D721Med (cell line): ENCODE data around the gene RFK.
"Not testable (repeated sequence)": the region's sequence is repeated elsewhere in the genome, so short reads cannot be mapped to it uniquely, and the experiment has no call there.

Experiments used
- DNase-seq: peaks from one replicate; pipeline ENCODE4 v3.0.0; 2011; ENCODE audit warnings: low spot score; ENCODE audit not compliant: insufficient read length
- FAIRE-seq: peaks from 2 replicates; lab custom pipeline; 2011; peaks lifted over from hg19 to GRCh38; lab: Jason Lieb, UNC
- TF ChIP-seq, protein P1 (sequence below): IDR thresholded peaks from 2 replicates; pipeline ENCODE4 v1.5.1; 2012; ENCODE audit warnings: mild to moderate bottlenecking, control low read depth; ENCODE audit not compliant: insufficient read depth; ENCODE audit errors: missing control alignments

The RFK gene

DNA sequence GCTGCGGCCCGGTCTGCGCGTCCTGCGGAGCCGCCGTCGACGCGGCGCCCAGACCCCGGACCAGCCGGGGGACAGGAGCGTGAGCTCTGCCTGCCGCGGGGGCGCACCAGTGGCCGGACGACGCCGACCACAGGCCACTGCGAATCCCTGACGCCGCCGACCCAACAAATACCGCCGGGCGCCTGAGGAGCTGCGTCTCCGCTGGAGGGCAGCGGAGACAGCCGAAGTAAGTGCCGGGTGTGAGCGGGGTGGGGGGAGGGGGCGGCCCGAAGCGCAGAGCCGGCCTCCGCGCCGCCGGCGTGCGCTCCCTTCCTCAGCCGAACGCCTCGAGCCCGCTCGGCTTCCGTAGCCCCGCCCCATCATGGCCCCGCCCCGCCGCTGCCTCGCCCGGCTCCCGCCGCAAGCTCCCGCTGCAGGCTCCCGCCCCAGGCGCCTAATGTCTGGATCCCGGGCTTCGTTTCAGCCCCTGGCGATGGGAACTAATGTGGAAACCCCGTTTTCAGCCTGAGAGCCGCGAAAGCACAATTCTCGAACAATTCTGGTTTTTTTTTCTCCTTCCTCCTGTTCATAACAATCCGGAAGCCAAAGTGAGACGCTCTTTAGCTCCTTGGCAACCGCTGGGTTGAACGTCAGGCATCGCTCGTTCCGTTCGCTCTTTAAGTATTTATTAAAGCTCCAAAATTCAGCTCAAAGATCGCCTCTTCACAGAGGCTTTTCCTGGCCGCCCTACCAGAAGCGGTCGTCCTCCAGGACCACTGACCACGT is at the start of gene RFK:
TSS of gene RFK (minus strand) at position 232 of the 765 bp plus-strand sequence. CDS start 255 bp downstream, outside the sequence.
- TF ChIP-seq, protein P1, sequence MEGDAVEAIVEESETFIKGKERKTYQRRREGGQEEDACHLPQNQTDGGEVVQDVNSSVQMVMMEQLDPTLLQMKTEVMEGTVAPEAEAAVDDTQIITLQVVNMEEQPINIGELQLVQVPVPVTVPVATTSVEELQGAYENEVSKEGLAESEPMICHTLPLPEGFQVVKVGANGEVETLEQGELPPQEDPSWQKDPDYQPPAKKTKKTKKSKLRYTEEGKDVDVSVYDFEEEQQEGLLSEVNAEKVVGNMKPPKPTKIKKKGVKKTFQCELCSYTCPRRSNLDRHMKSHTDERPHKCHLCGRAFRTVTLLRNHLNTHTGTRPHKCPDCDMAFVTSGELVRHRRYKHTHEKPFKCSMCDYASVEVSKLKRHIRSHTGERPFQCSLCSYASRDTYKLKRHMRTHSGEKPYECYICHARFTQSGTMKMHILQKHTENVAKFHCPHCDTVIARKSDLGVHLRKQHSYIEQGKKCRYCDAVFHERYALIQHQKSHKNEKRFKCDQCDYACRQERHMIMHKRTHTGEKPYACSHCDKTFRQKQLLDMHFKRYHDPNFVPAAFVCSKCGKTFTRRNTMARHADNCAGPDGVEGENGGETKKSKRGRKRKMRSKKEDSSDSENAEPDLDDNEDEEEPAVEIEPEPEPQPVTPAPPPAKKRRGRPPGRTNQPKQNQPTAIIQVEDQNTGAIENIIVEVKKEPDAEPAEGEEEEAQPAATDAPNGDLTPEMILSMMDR = peak; percentile 47
- FAIRE-seq (no peak), DNase-seq (peak; percentile 49)

DNA sequence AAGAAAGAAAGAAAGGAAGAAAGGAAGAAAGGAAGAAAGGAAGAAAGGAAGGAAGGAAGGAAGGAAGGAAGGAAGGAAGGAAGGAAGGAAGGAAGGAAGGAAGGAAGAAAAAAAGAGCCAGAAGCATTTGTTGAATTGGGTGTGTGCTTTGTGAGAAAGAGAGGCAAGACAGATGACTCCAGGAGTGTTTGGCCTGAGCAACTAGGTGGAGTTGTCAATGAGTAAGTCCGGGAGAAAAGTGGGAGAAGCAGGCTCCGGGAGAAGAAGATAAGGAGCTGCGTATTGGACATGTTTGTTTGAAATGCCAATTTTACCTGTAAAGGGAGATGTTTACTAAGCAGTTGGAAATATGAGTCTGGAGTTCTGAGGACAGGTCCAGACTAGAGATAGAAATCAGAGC is 49.7 kb upstream of the RFK start:
- TF ChIP-seq, protein P1 = no peak
- FAIRE-seq (no peak), DNase-seq (no peak)

DNA sequence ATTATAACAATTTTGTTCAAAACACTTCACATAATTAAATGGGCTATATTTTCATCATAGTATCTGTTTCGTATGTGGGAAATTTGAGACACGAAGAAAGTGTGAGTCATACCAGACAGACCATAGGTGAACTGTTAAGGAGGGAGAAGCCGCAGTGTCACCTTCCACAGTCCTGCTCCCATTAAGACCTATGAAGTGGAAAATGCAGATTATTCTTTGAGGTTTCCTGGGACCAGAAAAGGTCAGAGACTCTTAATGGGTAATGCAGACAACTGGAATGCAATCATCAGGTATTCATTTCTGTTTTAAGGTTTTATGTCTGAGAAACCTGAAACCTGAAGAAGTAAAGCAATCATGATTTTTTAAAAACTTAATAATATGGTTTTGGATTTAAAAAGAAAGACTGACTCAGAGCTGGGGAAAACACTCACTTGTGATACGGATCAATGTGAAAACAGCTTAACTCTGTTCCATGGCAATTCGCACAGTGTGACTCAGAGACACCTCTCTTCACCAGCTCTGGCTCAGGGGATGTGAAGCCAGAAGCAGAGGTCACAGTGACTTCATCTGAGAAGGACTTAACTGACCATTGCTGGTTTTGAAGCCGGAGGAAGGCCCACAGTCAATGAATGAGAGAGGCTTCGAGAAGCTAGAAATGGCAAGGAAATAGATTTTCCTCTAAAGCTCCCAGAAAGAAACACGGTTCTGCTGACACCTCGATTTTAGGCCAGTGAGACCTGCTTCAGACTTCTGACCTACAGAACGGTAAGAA is 47.5 kb upstream of the RFK start:
- FAIRE-seq = no peak
- no peak for DNase-seq
- TF ChIP-seq, protein P1 = no peak

DNA sequence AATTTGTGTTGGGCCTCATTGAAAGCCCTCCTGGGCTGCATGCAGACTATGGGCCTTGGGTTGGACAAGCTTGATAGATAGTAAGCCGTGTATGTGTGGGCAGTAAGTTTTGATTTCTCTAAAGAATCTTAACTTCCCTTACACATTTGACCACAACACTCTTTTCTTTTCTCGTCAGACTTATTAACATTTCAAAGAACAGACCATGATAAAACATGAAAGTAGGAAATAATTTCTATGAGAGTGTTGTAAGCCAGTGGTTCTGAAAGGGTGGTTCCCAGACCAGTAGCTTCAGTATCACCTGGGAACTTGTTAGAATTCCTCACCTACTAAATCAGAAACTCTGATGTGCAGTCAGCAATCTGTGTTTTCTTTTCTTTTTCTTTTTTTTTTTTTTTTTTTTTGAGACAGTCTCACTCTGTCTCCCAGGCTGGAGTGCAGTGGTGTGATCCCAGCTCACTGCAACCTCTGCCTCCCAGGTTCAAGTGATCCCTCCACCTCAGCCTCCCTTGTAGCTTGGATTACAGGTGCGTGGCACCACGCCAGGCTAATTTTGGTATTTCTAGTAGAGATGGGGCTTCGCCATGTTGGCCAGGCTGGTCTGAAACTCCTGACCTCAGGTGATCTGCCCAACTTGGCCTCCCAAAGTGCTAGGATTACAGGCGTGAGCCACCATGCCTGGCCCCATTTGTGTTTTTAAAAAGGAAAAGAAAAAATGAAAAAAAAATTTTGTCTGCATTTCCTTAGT is 44.8 kb upstream of the RFK start:
- DNase-seq = no peak
- TF ChIP-seq, protein P1 = no peak
- FAIRE-seq = no peak

DNA sequence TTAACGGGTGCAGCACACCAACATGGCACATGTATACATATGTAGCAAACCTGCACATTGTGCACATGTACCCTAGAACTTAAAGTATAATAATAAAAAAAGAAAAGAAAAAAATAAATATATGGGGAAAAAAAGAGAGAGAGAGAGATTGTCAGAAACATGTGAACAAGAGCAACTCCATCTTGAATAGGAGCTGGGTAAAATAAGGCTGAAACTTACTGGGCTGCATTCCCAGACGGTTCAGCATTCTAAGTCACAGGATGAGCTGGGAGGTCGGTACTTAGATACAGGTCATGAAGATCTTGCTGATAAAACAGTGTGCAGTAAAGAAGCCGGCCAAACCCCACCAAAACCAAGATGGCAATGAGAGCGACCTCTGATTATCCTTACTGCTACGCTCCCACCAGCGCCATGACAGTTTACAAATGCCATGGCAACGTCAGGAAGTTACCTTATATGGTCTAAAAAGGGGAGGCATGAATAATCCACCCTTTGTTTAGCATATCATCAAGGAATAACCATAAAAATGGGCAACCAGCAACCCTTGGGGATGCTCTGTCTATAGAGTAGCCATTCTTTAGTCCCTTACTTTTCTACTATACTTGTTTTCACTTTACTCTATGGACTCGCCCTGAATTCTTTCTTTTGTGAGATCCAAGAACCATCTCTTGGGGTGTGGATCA is 42.9 kb upstream of the RFK start:
- DNase-seq, FAIRE-seq: not testable (repeated sequence)

DNA sequence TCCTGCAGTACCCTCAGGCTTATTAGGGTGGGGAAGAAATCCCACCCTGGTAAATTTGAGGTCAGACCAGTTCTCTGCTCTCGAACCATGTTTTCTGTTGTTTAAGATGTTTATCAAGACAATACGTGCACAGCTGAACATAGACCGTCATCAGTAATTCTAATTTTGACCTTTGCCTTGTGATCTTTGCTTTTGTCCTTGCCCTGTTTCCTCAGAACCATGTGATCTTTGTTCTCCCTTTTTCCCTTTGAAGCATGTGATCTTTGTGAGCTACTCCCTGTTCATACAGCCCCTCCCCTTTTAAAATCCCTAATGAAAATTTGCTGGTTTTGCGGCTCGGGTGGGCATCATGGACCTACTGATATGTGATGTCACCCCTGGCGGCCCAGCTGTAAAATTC is 40.7 kb upstream of the RFK start:
- DNase-seq, FAIRE-seq: not testable (repeated sequence)

DNA sequence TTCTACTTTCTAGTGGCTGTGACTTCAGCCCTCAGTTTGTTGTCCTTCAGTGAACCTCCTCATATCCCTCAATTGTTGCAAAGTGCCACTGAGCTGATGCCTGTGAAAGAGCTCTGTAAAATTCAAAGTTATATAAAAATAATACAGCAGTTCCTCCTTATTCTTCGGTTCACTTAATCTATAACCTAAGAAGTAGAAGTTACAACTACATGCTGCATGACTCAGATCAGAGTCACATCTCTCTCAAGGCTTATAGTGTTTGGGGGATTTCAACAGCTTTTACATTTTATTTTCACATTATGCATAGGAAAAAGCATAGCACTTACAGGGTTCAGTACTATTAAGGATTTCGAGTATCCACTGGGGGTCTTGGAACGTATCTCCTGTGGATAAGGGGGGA is 39.6 kb upstream of the RFK start:
- DNase-seq (no peak), FAIRE-seq (no peak)
- TF ChIP-seq, protein P1 = no peak
